Measurements from ENCODE around the gene BICD1.
"Not testable (repeated sequence)": the region's sequence is repeated elsewhere in the genome, so short reads cannot be mapped to it uniquely, and the experiment has no call there.

BICD1 gene

DNA sequence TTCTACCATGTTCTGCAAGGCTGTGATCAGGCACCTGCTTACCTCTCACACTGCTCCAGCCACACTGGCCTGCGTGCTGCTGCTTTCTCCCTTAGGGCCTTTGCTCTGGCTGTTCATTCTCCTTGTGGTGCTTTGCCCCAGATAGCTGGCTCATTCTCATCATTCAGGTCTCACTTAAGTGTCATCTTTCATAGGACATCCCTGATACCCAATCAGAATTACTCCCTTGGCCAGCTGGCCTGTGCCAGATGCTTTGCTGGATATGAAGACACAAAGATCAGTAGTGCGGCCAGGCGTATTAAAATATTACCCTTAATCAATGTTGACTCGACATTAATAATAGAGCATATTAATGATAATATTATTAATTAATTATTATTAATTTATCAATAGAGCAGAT lies 148.9 kb downstream of the BICD1 start:
- Mint-ChIP-seq H3K4me1 (peaks cover 10% of the 10 kb centered on the region), H3K27ac (no peak overlapping the region)

GRCh38 chr12:32257695-32258496 lies 151.2 kb downstream of the BICD1 start:
- peak overlapping the region in 1 of 2 donors; percentile 73 for H3K27ac Mint-ChIP-seq
- peak overlapping the region in 1 of 2 donors; percentile 22 for H3K4me3 Mint-ChIP-seq
- ATAC-seq (peak; percentile 76), DNase-seq (no peak)
- H3K4me1 Mint-ChIP-seq = peaks cover 18% of the 10 kb centered on the region
- H3K9me3 Mint-ChIP-seq = peaks cover 0 to 6% of the 10 kb centered on the region in 2 donors
- H3K27me3 Mint-ChIP-seq = no peaks in the 10 kb centered on the region

More for the DNA sequence above, 148.9 kb downstream of the BICD1 start:
- DNase-seq = no peak
- peaks cover 0 to 6% of the 10 kb centered on the region in 2 donors for H3K9me3 Mint-ChIP-seq
- no peak overlapping the region for H3K4me3 Mint-ChIP-seq
- ATAC-seq = no peak
- no peaks in the 10 kb centered on the region for H3K27me3 Mint-ChIP-seq

GRCh38 chr12:32260696-32261095 lies 154.0 kb downstream of the BICD1 start:
- Mint-ChIP-seq H3K27ac (no peak overlapping the region), H3K4me3 (no peak overlapping the region), H3K27me3 (no peaks in the 10 kb centered on the region), H3K4me1 (peaks cover 20% of the 10 kb centered on the region), H3K9me3 (peaks cover 0 to 6% of the 10 kb centered on the region in 2 donors)
- ATAC-seq (no peak), DNase-seq (no peak)

GRCh38 chr12:32261638-32262037 lies 155.0 kb downstream of the BICD1 start:
- peak in 1 of 2 donors; percentile 20 for DNase-seq
- Mint-ChIP-seq H3K27me3 (no peaks in the 10 kb centered on the region), H3K27ac (no peak overlapping the region), H3K4me1 (peaks cover 23% of the 10 kb centered on the region), H3K4me3 (no peak overlapping the region), H3K9me3 (peaks cover 0 to 6% of the 10 kb centered on the region in 2 donors)
- ATAC-seq = peak; percentile 66

- no peak overlapping the region for H3K27ac Mint-ChIP-seq
- peaks cover 13% of the 10 kb centered on the region for H3K4me1 Mint-ChIP-seq
- H3K4me3 Mint-ChIP-seq = no peak overlapping the region
- H3K9me3 Mint-ChIP-seq = no peaks in the 10 kb centered on the region
- DNase-seq (no peak), ATAC-seq (no peak)
- no peaks in the 10 kb centered on the region for H3K27me3 Mint-ChIP-seq
Measured at GRCh38 chr12:32264961-32265360, 158.3 kb downstream of the BICD1 start.

- Mint-ChIP-seq H3K27me3 (no peaks in the 10 kb centered on the region), H3K4me3 (no peak overlapping the region), H3K4me1 (peaks cover 13% of the 10 kb centered on the region), H3K27ac (no peak overlapping the region), H3K9me3 (no peaks in the 10 kb centered on the region)
- no peak for ATAC-seq
- DNase-seq = no peak
Measured at GRCh38 chr12:32265456-32265855, 158.8 kb downstream of the BICD1 start.

DNA sequence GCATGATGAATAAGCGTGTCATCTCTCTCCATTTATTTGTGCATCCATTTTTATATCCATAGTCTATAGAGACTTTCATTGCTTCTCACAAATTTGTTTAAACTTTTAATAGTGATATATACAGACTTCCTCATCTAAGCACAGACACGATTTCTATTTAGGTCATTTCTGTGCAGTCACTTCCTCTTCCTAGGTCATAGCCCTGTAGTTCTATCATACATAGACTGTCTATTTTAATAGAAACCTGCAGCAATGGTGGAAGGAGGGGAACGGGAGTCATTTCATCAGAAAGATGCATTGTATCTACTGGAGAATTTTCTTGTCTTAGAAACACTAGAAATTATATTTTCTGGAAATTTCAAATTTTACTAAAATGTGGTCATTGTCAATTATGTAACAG lies 159.3 kb downstream of the BICD1 start:
- ATAC-seq = no peak

GRCh38 chr12:32266756-32267155 lies 160.1 kb downstream of the BICD1 start:
- Mint-ChIP-seq H3K4me3 (no peak overlapping the region), H3K9me3 (no peaks in the 10 kb centered on the region), H3K4me1 (peaks cover 5% of the 10 kb centered on the region), H3K27ac (no peak overlapping the region), H3K27me3 (no peaks in the 10 kb centered on the region)
- DNase-seq (no peak), ATAC-seq (no peak)

More for the DNA sequence above, 159.3 kb downstream of the BICD1 start:
- DNase-seq = no peak
- Mint-ChIP-seq H3K9me3 (no peaks in the 10 kb centered on the region), H3K27ac (no peak overlapping the region), H3K4me1 (peaks cover 12% of the 10 kb centered on the region), H3K4me3 (no peak overlapping the region), H3K27me3 (no peaks in the 10 kb centered on the region)

- DNase-seq = no peak
- Mint-ChIP-seq H3K4me3 (no peak overlapping the region), H3K27ac (no peak overlapping the region), H3K9me3 (no peaks in the 10 kb centered on the region), H3K4me1 (peaks cover 18% of the 10 kb centered on the region), H3K27me3 (no peaks in the 10 kb centered on the region)
- no peak for ATAC-seq
Measured at GRCh38 chr12:32270818-32271710, 164.4 kb downstream of the BICD1 start.

GRCh38 chr12:32272465-32272864 lies 165.8 kb downstream of the BICD1 start:
- no peaks in the 10 kb centered on the region for H3K9me3 Mint-ChIP-seq
- DNase-seq (no peak), ATAC-seq (no peak)
- peak overlapping the region; percentile 66 to 79 for H3K4me3 Mint-ChIP-seq
- no peaks in the 10 kb centered on the region for H3K27me3 Mint-ChIP-seq
- H3K27ac Mint-ChIP-seq = peak overlapping the region; percentile 64 to 89
- peaks cover 18% of the 10 kb centered on the region for H3K4me1 Mint-ChIP-seq

DNA sequence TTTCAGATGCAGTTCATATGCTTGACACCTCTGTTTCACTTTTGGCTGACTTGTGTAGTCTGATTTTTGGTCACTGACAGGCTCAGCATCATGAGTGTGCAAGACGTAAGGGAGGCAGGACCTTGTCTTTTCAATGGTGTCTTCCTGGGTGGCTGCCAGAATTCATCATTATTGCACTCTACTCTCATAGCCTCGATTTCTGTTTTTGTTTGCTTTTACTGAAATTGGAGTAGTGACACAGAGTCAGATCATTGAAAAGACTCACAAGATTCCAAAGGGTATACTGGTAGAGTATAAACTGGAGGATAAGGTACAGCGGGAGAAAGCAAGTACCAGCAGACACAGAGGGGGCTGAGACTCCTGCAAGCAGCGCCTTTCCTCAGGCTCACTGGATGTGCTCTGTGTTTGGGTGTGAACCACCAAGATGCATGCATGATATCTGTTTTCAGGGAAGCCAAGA lies 166.4 kb downstream of the BICD1 start:
- peak overlapping the region; percentile 66 to 79 for H3K4me3 Mint-ChIP-seq
- H3K27ac Mint-ChIP-seq = peak overlapping the region; percentile 64 to 89
- H3K4me1 Mint-ChIP-seq = peaks cover 18% of the 10 kb centered on the region
- H3K27me3 Mint-ChIP-seq = no peaks in the 10 kb centered on the region
- ATAC-seq (peak; percentile 69), DNase-seq (peak in 1 of 2 donors; percentile 3)
- no peaks in the 10 kb centered on the region for H3K9me3 Mint-ChIP-seq

DNA sequence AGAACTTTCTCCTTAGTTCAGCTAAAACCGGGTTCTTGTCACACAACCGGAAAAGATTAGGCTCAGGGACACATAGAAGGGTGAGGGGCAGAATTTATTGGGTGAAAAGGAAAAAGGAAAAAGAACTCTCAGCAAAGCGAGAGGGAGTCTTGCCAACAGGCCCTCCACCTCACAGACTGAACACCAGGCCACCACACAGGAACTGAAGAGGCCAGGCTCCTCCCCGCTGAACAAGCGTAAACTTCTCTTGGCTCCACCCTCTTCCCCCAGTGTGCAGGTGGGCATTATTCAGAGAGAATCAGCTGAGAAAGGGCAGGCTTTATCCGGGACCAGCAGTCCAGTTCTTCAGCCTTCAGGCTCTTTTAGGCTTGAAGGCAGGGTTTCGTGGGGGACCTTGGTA lies 167.1 kb downstream of the BICD1 start:
- no peaks in the 10 kb centered on the region for H3K9me3 Mint-ChIP-seq
- H3K27me3 Mint-ChIP-seq = no peaks in the 10 kb centered on the region
- H3K4me1 Mint-ChIP-seq = peaks cover 18% of the 10 kb centered on the region
- peak overlapping the region; percentile 71 to 89 for H3K27ac Mint-ChIP-seq
- ATAC-seq (peak; percentile 99), DNase-seq (peak; percentile 40 to 61)
- H3K4me3 Mint-ChIP-seq = peak overlapping the region; percentile 66 to 79

DNA sequence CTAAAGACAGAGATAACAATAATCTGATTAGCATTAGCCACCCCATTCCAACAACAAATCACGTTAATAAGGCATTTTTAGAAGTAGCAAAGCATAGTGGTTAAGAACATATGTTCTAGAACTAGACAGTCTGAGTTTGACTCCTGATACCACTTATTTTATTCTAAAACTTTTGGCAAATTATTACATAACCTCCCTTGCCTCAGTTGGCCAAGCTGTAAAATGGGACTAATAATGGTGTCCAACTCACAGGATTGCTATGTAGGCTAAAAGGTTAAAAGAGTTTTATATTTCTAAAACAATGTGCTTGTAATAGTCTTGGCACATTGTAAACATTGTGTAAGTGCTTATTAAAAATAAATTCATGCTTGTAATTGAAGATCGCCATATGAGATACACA lies 168.0 kb downstream of the BICD1 start:
- Mint-ChIP-seq H3K9me3 (no peaks in the 10 kb centered on the region), H3K4me3 (no peak overlapping the region)

DNA sequence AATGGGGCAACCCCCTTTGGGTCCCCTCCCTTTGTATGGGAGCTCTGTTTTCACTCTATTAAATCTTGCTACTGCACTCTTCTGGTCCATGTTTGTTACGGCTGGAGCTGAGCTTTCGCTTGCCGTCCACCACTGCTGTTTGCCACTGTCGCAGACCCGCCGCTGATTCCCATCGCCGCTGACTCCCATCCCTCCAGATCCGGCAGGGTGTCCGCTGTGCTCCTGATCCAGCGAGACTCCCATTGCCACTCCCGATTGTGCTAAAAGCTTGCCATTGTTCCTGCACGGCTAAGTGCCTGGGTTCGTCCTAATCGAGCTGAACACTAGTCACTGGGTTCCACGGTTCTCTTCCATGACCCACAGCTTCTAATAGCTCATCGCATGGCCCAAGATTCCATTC lies 168.9 kb downstream of the BICD1 start:
- not testable (repeated sequence) for H3K4me3 Mint-ChIP-seq, DNase-seq, H3K9me3 Mint-ChIP-seq, H3K27me3 Mint-ChIP-seq, ATAC-seq, H3K27ac Mint-ChIP-seq
- peaks cover 18% of the 10 kb centered on the region for H3K4me1 Mint-ChIP-seq

More for the DNA sequence above, 168.0 kb downstream of the BICD1 start:
- no peaks in the 10 kb centered on the region for H3K27me3 Mint-ChIP-seq
- ATAC-seq = no peak
- H3K27ac Mint-ChIP-seq = no peak overlapping the region
- no peak for DNase-seq
- H3K4me1 Mint-ChIP-seq = peaks cover 18% of the 10 kb centered on the region

DNA sequence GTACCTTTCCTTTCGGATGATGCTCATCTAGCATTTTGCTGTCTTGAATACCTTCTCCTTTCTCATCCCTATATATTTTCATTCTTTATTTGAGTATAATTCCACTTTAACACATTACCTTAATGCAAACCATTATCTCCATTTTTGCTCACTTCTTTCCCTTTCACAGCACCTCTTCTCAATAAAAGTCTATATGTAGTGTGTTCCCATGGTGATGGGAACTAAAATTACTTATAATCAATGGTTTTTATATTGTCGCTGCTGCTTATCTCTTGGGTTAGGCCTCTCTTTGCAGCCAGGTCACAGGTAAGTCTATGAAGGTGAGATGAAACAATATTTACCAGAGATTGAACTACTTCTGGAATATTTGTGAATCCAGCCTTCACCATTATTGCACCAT lies 171.1 kb downstream of the BICD1 start:
- DNase-seq (no peak), ATAC-seq (no peak)
- H3K9me3 Mint-ChIP-seq = no peaks in the 10 kb centered on the region
- no peak overlapping the region for H3K27ac Mint-ChIP-seq
- no peak overlapping the region for H3K4me3 Mint-ChIP-seq
- no peaks in the 10 kb centered on the region for H3K27me3 Mint-ChIP-seq
- peaks cover 14% of the 10 kb centered on the region for H3K4me1 Mint-ChIP-seq

- H3K9me3 Mint-ChIP-seq = no peaks in the 10 kb centered on the region
- no peaks in the 10 kb centered on the region for H3K27me3 Mint-ChIP-seq
- H3K4me3 Mint-ChIP-seq = no peak overlapping the region
- H3K27ac Mint-ChIP-seq = no peak overlapping the region
- no peaks in the 10 kb centered on the region for H3K4me1 Mint-ChIP-seq
- no peak for ATAC-seq
- DNase-seq = no peak
Measured at GRCh38 chr12:32281098-32281497, 174.5 kb downstream of the BICD1 start.

Measured in stimulated activated naive CD8-positive, alpha-beta T cell treated with anti-CD3 and anti-CD28 coated beads, Interleukin-15, amount 100 ng/mL, for 72 hours (primary cell).